HAP-1 (cell line): ENCODE data around the gene FPGS.
A peak's percentile ranks its signal among the peaks of the same experiment; 100 is the strongest.
"Not testable (repeated sequence)": the region's sequence is repeated elsewhere in the genome, so short reads cannot be mapped to it uniquely, and the experiment has no call there.

ENCODE experiments used
- DNase-seq, 2 experiments: peaks; one replicate each; pipeline ENCODE4 v3.0.0-alpha.2; 2016 to 2020; ENCODE audit warnings: low spot score in 2 of 2
- H3K27me3 ChIP-seq: fragments of 250-450 bp; sonication (Bioruptor Pico); 2 replicates; pipeline ENCODE4 v1.5.1; 2020; ENCODE audit warnings: low read depth, mild to moderate bottlenecking, moderate library complexity
- H3K36me3 ChIP-seq: fragments of 250-450 bp; sonication (Bioruptor Pico); replicated peaks from 2 replicates; pipeline ENCODE4 v1.5.1; 2020; ENCODE audit warnings: mild to moderate bottlenecking
- H3K4me1 ChIP-seq: fragments of 250-450 bp; sonication (Bioruptor Pico); 2 replicates; pipeline ENCODE4 v1.5.1; 2020; ENCODE audit warnings: mild to moderate bottlenecking
- H3K4me3 ChIP-seq: fragments of 250-450 bp; sonication (Bioruptor Pico); 2 replicates; pipeline ENCODE4 v1.5.1; 2020; ENCODE audit warnings: mild to moderate bottlenecking, moderate library complexity
- H3K9me3 ChIP-seq: fragments of 250-450 bp; sonication (Bioruptor Pico); 2 replicates; pipeline ENCODE4 v1.5.1; 2020; ENCODE audit warnings: mild to moderate bottlenecking, moderate library complexity
- in situ Hi-C: fragments of 300-500 bp; cut with MboI; formaldehyde crosslinking; loops from 3 replicates; pipeline ENCODE4 v1.14.3; 2020; ENCODE audit warnings: low sequenced_read_pairs, inconsistent platforms, mixed read lengths

FPGS gene, protein sequence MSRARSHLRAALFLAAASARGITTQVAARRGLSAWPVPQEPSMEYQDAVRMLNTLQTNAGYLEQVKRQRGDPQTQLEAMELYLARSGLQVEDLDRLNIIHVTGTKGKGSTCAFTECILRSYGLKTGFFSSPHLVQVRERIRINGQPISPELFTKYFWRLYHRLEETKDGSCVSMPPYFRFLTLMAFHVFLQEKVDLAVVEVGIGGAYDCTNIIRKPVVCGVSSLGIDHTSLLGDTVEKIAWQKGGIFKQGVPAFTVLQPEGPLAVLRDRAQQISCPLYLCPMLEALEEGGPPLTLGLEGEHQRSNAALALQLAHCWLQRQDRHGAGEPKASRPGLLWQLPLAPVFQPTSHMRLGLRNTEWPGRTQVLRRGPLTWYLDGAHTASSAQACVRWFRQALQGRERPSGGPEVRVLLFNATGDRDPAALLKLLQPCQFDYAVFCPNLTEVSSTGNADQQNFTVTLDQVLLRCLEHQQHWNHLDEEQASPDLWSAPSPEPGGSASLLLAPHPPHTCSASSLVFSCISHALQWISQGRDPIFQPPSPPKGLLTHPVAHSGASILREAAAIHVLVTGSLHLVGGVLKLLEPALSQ

DNA sequence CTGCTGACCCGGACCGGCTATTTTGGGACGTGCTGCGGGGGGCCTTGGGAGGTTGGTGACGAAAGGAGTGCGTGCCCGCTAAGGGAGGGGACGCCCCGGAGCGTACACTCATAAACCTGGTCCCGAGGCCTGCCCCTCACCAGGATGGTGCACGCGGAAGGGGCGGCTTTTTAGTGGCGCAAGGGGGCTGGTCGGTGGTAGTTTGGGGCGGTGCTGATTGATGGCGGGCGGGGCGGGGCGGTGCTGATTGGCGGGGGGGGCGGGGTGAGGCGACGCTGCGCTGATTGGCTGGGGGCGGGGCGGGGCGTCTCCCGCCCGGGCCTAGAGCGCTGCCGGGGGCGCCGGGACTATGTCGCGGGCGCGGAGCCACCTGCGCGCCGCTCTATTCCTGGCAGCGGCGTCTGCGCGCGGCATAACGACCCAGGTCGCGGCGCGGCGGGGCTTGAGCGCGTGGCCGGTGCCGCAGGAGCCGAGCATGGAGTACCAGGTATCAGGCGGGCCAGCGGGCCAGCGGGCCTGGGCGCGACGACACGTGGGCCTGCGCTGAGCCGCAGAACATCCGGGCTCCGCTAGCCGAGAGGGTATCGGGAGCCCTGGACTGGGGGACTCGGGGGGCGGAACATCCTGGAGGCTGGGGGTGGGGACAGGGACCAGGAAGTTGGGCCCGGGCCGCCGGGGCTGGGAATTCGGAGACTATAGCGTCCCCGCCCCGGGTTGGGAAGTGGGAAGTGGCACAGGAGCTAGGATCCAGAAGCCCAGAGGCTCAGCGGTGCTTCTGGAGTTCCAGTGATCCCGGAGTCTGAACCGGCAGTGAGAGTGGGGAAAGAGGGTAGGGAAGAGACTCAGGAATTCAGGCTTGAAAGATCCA lies at the start of gene FPGS:
TSS of gene FPGS (plus strand) at position 307 of the 868 bp plus-strand sequence. CDS start at position 350, 43 bp downstream.
- H3K4me1 ChIP-seq: peaks cover 8% of the 10 kb centered on the region; the same call in 1 of the 2 replicates
- no peaks in the 10 kb centered on the region for H3K27me3 ChIP-seq
- H3K9me3 ChIP-seq: no peaks in the 10 kb centered on the region
- peaks cover 15% of the 10 kb centered on the region for H3K36me3 ChIP-seq
- in situ Hi-C loops: no loop called here
- peak within 1 kb of the TSS; percentile 70 for H3K4me3 ChIP-seq
- DNase-seq: peak; percentile 83 to 93

DNA sequence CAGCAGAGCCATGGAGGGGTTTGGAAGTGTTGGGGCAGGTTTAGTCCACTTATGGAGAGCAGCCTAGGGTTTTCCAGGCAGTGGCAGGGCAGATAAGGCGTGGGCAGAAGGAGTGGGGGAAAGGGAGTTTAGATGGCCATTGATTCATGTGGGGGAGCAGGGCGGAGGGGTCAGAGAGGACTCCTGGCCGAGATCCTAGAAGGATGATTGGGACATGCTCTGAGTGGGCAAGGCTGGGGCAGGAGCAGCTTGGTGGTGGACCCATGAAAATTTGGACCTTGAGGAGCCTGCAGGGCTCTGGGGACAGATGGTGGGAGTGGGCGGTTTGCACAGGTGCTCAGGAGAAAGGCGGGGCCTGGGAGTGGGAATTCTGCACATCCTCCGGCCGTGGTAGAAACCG lies 49.5 kb upstream of the FPGS start:
- in situ Hi-C loops: no loop called here
- Histone ChIP-seq H3K27me3 (no peaks in the 10 kb centered on the region), H3K36me3 (no peaks in the 10 kb centered on the region), H3K9me3 (no peaks in the 10 kb centered on the region), H3K4me3 (no peak overlapping the region), H3K4me1 (no peaks in the 10 kb centered on the region)
- DNase-seq: no peak

DNA sequence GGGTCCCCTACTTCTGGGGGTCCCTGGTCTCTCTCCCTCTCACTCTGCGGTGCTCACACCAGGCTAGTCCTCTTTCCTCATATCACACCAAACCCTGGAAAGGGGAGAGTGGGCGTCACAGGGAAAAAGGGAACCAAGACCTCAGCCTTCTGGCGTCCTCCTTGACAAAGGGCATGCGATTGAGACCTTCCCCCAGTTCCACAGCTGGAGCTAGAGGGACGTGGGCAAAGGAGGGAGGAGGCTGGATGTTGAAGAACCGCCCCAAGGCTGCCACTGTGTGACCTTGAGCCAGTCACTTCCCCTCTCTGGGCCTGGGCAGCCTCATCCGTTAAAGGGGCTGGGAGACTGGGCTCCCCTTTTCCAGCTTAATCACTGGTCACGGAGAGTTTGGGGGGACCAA lies 49.1 kb upstream of the FPGS start:
- in situ Hi-C loops: no loop called here
- no peaks in the 10 kb centered on the region for H3K36me3 ChIP-seq

DNA sequence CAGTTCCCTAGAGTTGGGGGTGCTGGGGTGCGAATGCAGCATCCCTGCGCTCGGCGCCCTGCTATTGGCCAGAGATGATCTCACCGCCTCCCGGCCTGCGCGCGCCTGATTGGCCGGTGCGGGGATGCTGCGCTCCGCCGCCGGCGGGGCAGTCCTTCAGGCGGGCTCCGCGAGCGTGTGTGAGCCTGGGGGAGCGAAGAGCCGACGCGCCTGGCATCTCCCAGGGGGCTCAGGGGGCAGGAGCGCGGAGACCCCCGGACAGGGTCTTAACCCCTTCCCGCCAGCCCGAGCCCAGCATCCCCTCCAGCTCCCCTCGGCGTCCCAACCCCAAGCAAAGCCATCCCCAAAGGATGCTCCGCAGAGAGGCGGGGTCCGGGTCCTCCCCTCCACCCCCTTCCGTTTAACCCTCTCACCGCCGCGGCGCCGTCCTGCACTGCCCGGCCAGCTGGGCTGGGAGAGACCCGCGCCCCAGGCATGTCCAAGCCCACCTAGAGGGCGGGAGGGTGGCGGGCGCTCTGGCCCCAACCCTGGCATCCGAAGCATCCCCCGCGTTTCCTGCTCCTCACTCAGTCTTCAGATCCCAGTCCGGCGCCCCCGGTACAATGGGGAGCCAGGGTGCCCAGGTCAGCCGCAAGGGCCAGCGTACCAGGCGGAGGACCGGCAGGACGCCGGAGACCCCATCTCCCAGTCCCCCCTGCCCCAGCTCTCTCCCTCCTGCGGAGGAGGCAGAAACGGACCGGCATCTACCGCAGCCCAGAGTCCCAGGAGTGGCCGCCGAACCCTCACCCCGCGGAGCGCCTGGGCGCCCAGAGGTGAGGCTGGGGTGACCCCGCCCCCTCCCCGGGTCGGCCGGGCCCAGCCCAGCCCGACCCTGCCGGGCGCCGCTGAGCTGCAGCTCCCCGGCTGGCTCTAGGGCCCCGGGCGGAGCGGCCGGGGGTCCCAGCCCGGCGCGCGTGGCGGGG lies 48.3 kb upstream of the FPGS start:
- Histone ChIP-seq H3K27me3 (no peaks in the 10 kb centered on the region), H3K36me3 (no peaks in the 10 kb centered on the region), H3K4me3 (no peak overlapping the region), H3K4me1 (no peaks in the 10 kb centered on the region), H3K9me3 (no peaks in the 10 kb centered on the region)
- DNase-seq: no peak
- in situ Hi-C loops: no loop called here

More for the DNA sequence above, 49.1 kb upstream of the FPGS start:
- no peak for DNase-seq
- Histone ChIP-seq H3K27me3 (no peaks in the 10 kb centered on the region), H3K4me1 (no peaks in the 10 kb centered on the region), H3K4me3 (no peak overlapping the region), H3K9me3 (no peaks in the 10 kb centered on the region)

DNA sequence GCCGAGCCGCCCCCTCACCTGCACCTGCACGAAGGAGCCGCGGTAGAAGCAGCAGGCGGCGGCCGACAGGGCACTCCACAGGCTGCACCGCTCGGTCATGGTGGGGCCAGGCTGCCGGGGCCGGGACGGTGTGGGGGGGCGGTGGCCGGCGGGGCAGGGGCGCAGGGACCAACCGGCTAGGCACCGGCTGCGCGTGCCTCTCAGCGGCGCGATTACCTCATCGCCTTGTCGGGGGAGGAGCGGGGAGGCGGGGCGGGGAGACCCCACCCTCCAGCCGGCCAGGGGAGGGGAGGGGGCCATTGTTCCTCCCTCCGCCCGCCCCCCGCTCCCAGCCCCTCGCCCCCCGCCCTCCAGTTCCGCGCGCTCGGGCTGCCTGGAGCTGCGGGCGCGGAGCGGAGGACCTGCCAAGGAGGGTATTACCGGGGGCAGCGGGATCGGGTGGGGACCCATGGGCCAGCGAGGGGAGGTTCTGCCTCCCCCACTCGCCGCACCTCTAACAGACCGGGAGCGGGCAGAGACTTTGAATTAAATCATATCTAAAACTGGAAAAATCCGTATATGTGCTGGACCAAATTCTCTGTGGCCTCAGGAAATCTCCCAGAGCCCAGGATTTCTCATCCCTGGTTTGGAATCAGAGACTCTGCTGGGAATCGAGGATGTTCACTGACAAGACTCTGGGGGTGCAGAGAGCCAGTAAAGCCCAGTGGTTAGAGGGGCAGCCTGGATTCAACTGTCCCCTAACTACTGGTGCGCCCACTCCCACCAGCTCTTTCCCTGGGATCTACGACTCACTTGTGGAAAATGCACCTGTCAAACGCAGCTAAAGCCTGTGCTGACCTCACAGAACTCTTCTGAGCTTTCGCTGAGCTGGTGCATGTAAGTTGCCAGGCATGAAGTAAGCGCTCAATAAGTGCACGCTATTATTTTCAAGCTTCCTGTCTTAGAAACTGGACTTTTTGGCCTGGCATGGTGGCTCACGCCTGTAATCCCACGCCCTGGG lies 47.3 kb upstream of the FPGS start:
- in situ Hi-C loops: no loop called here
- Histone ChIP-seq H3K4me1 (no peaks in the 10 kb centered on the region), H3K36me3 (no peaks in the 10 kb centered on the region), H3K27me3 (peaks cover 3% of the 10 kb centered on the region; the same call in 1 of the 2 replicates), H3K9me3 (no peaks in the 10 kb centered on the region), H3K4me3 (no peak overlapping the region)
- DNase-seq: no peak

DNA sequence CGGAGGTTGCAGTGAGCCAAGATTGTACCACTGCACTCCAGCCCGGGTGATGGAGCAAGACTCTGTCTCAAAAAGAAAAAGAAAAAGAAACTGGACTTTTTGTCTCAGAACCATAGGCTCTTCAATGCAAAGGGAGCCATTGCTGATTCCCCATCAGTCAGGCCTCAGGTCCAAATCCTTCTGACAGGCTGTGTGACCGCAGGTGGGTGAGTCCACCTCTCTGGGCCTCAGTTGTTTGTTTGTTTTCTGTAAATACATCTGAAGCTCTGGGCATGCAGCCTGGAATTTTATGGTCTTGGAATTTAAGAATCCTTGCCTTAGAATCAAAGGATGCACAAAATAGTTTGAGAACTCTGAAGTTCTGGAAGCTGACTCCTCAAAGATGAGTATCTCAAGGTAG lies 46.4 kb upstream of the FPGS start:
- Histone ChIP-seq H3K36me3 (no peaks in the 10 kb centered on the region), H3K4me3 (no peak overlapping the region), H3K4me1 (no peaks in the 10 kb centered on the region), H3K9me3 (no peaks in the 10 kb centered on the region), H3K27me3 (peaks cover 3% of the 10 kb centered on the region; the same call in 1 of the 2 replicates)
- in situ Hi-C loops: no loop called here
- DNase-seq: no peak

DNA sequence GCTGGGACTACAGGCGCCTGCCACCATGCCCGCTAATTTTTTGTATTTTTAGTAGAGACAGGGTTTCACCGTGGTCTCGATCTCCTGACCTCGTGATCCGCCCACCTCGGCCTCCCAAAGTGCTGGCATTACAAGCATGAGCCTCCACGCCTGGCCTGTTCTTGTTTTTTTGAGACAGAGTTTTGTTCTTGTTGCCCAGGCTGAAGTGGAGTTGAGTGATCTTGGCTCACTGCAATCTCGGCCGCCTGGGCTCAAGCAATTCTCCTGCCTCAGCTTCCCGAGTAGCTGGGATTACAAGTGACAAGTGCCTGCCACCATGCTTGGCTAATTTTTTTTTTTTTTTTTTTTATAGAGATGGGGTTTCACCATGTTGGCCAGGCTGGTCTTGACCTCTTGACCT lies 45.9 kb upstream of the FPGS start:
- in situ Hi-C loops: not testable (repeated sequence)

DNA sequence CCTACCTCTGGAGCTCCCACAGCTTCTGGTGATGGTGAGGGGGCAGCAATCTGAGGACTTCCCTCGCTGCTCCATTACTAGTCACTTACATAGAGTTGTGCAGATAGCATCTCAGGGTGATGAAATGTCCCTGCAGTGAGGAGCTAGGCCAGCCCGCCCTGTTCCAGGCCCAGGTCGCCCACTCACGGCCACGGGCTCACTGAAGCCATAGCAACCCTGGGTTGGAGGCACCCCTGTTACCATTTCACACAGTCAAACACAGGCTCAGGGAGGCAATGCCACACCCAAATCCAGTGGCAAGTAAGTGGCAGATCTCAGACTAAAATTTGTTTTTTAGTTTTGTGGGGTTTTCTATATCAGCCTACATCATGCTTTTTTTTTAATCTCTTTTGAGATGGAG lies 43.8 kb upstream of the FPGS start:
- H3K27me3 ChIP-seq: peaks cover 5% of the 10 kb centered on the region; the same call in 1 of the 2 replicates
- H3K4me3 ChIP-seq: no peak overlapping the region
- no peaks in the 10 kb centered on the region for H3K36me3 ChIP-seq
- no peaks in the 10 kb centered on the region for H3K4me1 ChIP-seq
- no peaks in the 10 kb centered on the region for H3K9me3 ChIP-seq
- in situ Hi-C loops: no loop called here
- no peak for DNase-seq

More for the DNA sequence above, 45.9 kb upstream of the FPGS start:
- not testable (repeated sequence) for DNase-seq, H3K36me3 ChIP-seq, H3K4me3 ChIP-seq, H3K4me1 ChIP-seq, H3K27me3 ChIP-seq, H3K9me3 ChIP-seq

DNA sequence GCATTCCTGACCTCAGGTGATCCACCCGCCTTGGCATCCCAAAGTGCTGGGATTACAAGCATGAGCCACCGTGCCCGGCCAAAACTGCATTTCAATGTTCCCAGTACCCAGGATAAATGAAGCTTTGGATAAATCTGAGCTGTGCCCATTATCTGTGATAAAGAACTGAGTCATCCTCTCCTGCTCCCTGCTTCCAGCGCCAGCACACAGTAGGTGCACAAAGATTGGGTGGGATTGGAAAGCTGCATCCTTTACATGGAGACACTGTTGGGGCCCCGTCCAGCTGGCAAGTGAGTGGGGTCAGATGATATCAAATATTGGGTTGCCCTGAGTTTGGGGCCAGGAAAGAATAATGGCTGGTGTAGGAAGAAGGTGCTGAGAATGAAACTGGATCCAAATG lies 41.6 kb upstream of the FPGS start:
- no peak overlapping the region for H3K4me3 ChIP-seq
- no peaks in the 10 kb centered on the region for H3K36me3 ChIP-seq
- H3K27me3 ChIP-seq: peaks cover 5% of the 10 kb centered on the region; the same call in 1 of the 2 replicates
- no peaks in the 10 kb centered on the region for H3K9me3 ChIP-seq
- H3K4me1 ChIP-seq: no peaks in the 10 kb centered on the region
- no peak for DNase-seq
- in situ Hi-C loops: no loop called here

DNA sequence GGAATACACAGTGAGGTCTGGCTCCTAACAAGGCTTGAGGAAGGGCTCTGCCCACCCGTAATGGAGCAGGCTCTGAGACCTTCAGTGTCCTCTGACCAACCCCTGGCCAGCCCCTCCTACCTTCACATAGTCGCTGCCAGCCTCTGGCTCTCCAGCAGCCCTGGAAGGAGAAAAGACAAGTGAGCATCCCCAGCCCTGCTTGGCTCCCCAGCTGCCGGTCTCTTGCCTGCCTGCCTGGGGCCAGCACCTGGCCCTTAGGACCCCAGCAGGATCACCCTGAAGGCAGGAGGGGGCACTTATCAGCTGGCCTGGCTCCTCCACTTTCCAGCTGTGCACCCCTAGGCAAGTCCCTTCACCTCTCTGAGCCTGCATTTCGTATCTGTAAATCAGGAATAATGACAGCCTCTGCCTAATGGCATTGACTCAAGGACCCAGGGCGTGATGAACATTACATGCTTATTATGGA lies 41.2 kb upstream of the FPGS start:
- Histone ChIP-seq H3K36me3 (no peaks in the 10 kb centered on the region), H3K4me1 (no peaks in the 10 kb centered on the region), H3K4me3 (no peak overlapping the region), H3K9me3 (no peaks in the 10 kb centered on the region), H3K27me3 (peaks cover 5% of the 10 kb centered on the region; the same call in 1 of the 2 replicates)
- in situ Hi-C loops: no loop called here
- DNase-seq: no peak

DNA sequence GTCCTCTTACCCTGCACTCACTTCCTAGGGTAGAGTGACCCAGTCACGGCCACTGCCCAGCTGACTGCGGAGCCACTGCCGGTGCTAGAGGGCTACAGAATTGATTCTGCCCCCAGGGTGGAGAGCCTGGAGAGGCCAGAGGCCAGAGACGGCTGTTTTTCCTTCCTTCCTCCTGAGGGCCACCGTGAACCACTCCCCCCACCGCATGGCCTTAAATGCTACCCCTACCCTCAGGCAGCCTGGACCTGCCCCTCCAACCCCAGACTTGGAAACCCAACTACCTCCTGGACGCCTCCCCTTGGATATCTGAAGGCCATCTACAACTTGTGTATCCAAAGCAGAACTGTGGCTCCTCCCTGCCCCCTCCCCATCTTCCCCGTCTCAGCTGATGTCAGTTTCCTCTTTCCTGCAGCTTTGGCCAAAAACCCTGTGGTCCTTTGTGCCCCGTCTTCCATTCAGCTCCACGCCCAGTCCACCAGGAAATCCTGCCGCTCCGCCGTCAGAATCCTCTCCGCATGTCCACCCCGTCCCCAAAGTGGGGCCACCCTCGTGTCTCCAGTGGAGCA lies 40.5 kb upstream of the FPGS start:
- Histone ChIP-seq H3K9me3 (no peaks in the 10 kb centered on the region), H3K4me1 (no peaks in the 10 kb centered on the region), H3K36me3 (no peaks in the 10 kb centered on the region), H3K4me3 (no peak overlapping the region), H3K27me3 (peaks cover 5% of the 10 kb centered on the region; the same call in 1 of the 2 replicates)
- no peak for DNase-seq
- in situ Hi-C loops: no loop called here
